ENCODE measurements around the gene GALNT2. TPM values are rescaled to one million over a fixed set of nuclear protein-coding genes. Genes with fewer than 3 reads are reported as not detected.

Gene GALNT2
- polyA plus RNA-seq, 1 donor: 47.1 TPM

DNA sequence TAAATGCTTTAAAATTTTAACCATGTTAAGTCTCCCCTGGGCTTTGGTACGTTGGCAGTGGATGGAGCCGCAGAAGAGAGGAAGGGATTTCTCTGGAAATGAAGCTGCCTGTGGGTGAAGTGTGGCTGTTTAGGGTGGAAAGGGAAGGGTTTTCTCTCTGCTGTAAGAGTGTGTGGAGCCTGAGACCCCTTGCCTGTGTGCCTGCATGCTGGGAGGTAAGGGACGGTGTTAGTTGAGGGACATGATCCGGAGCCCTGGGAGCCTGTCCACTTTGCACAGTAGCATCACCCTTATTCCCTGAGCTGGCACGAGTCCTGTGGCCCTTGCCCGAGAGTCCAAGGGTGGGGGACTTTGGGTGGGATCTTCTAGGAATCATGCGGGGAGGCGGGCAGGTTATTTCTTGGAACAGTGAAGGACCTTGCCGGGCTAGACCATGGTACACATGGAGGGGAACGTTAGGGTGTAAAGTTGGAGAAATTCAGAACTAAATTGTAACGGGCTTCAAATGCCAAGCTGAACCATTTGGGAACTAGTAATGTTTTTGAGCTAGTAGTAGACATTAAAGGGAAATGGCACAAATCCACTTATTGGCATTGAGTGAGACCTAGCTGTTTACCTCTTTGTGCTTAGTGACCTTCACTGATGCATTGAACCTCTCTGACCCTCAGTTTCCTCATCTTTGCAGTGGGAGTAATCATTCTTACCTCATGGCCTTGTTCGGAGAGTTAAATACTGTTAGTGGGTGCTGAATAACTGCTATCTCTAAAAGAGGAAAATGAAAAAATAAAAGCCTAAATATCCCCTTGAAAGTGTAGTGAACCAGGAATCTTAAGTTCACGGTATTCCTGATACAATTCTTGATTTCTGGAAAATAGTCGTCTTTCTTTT is 3.5 kb downstream of the GALNT2 start:
- no peak for DNase-seq
- Histone ChIP-seq H3K4me3 (ENCODE audit: low read length) (no peak overlapping the region), H3K27ac (ENCODE audit: low read length) (no peak overlapping the region), H3K4me1 (ENCODE audit: control insufficient read depth, insufficient read depth, low read length) (peaks cover 2% of the 10 kb centered on the region), H3K27me3 (ENCODE audit: control insufficient read depth, insufficient read depth, low read length) (no peaks in the 10 kb centered on the region), H3K36me3 (ENCODE audit: control insufficient read depth, insufficient read depth, low read length) (no peaks in the 10 kb centered on the region), H3K9me3 (ENCODE audit: control insufficient read depth, low read depth, low read length) (no peaks in the 10 kb centered on the region)
- WGBS (ENCODE audit: insufficient coverage, low lambda C conversion rate): 95% methylated on average over 4 of the region's 14 CpGs

DNA sequence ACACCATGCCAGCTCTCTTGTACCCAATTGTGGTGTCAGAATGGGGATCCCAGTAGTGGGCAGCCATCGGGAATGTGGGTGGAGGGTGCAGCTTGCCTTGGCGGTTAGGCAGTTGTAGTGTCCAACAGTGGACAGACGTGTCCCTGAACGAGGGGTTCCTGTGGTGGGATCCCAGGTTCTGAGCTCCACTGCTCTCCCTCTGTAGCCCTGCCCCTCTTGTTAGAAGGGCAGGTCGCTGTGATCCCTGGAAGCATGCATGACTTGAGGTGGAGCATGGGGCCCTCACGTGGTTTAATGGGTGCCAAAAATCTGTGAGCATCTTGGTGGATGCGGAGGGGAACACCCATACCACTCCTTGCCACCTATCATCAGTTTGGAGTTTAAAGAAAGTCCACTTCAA is 4.3 kb downstream of the GALNT2 start:
- no CpG with 5 or more reads among the region's 7 CpGs for WGBS (ENCODE audit: insufficient coverage, low lambda C conversion rate)
- Histone ChIP-seq H3K36me3 (ENCODE audit: control insufficient read depth, insufficient read depth, low read length) (peaks cover 1% of the 10 kb centered on the region), H3K27me3 (ENCODE audit: control insufficient read depth, insufficient read depth, low read length) (no peaks in the 10 kb centered on the region), H3K9me3 (ENCODE audit: control insufficient read depth, low read depth, low read length) (no peaks in the 10 kb centered on the region), H3K27ac (ENCODE audit: low read length) (no peak overlapping the region), H3K4me1 (ENCODE audit: control insufficient read depth, insufficient read depth, low read length) (peaks cover 2% of the 10 kb centered on the region), H3K4me3 (ENCODE audit: low read length) (no peak overlapping the region)
- no peak for DNase-seq

GRCh38 chr1:230072296-230072695 is 5.3 kb downstream of the GALNT2 start:
- no peak overlapping the region for H3K27ac ChIP-seq (ENCODE audit: low read length)
- peaks cover 2% of the 10 kb centered on the region for H3K4me1 ChIP-seq (ENCODE audit: control insufficient read depth, insufficient read depth, low read length)
- no peak for DNase-seq

GRCh38 chr1:230072866-230073265 is 5.8 kb downstream of the GALNT2 start:
- WGBS (ENCODE audit: insufficient coverage, low lambda C conversion rate): no CpG with 5 or more reads among the region's 1 CpG
- H3K27ac ChIP-seq (ENCODE audit: low read length): no peak overlapping the region
- DNase-seq: no peak
- H3K36me3 ChIP-seq (ENCODE audit: control insufficient read depth, insufficient read depth, low read length): peaks cover 2% of the 10 kb centered on the region
- H3K27me3 ChIP-seq (ENCODE audit: control insufficient read depth, insufficient read depth, low read length): no peaks in the 10 kb centered on the region
- peaks cover 2% of the 10 kb centered on the region for H3K4me1 ChIP-seq (ENCODE audit: control insufficient read depth, insufficient read depth, low read length)
- no peak overlapping the region for H3K4me3 ChIP-seq (ENCODE audit: low read length)
- H3K9me3 ChIP-seq (ENCODE audit: control insufficient read depth, low read depth, low read length): no peaks in the 10 kb centered on the region

More at GRCh38 chr1:230072296-230072695, 5.3 kb downstream of the GALNT2 start:
- Histone ChIP-seq H3K27me3 (ENCODE audit: control insufficient read depth, insufficient read depth, low read length) (no peaks in the 10 kb centered on the region), H3K36me3 (ENCODE audit: control insufficient read depth, insufficient read depth, low read length) (peaks cover 2% of the 10 kb centered on the region), H3K9me3 (ENCODE audit: control insufficient read depth, low read depth, low read length) (no peaks in the 10 kb centered on the region), H3K4me3 (ENCODE audit: low read length) (no peak overlapping the region)
- WGBS (ENCODE audit: insufficient coverage, low lambda C conversion rate): no CpG with 5 or more reads among the region's 6 CpGs

DNA sequence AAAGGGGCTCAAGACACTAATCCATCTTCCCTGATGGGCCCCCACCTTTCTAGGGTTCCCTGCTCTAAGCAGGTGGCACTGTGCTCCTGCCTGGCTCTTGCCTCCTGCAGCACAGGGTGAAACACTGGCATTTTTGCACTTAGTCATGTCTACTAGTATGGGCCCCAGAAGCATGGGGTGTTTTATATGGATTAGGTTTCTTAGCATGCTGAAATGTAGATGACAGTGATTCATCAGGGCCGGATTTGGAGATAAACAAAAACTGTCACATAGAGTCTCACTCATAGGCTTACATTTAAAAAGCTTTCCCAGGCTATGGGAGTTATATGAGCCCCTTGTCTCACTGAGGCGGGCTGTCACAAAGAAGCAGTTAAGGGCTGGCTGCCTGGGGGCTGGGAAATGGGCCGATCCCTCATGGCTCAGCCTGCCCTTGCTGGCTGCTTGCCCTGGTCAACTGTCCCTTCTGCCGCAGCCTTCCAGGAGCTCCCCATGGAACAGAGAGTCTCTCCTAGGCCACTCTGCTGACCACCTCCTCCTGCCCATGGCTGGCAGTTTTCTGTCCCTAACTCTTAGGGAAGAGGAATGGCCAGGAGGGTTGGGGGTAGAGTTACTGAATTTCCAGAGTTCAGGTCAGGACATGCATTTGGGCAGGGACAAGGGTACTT is 6.5 kb downstream of the GALNT2 start:
- Histone ChIP-seq H3K27ac (ENCODE audit: low read length) (no peak overlapping the region), H3K36me3 (ENCODE audit: control insufficient read depth, insufficient read depth, low read length) (peaks cover 2% of the 10 kb centered on the region), H3K4me3 (ENCODE audit: low read length) (no peak overlapping the region), H3K9me3 (ENCODE audit: control insufficient read depth, low read depth, low read length) (no peaks in the 10 kb centered on the region), H3K27me3 (ENCODE audit: control insufficient read depth, insufficient read depth, low read length) (no peaks in the 10 kb centered on the region), H3K4me1 (ENCODE audit: control insufficient read depth, insufficient read depth, low read length) (peaks cover 2% of the 10 kb centered on the region)
- no peak for DNase-seq
- WGBS (ENCODE audit: insufficient coverage, low lambda C conversion rate): no CpG with 5 or more reads among the region's 4 CpGs

DNA sequence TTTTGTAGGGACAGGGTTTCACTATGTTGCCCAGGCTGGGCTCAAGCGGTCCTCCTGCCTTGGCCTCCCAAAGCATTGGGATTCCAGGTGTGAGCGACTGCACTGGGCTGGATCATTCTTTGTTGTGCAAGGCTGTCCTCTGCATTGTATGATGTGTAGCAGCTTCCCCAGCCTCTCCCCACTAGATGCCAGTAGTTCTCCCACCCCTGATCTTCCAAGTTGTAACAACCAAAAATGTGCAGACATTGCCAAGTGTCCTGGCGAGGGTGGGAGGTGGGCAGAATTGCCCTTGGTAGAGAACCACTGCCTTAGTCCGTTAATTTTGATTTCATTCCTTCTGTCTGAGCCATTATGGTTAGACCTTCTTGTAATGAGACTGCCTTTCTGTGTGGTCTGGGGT is 7.2 kb downstream of the GALNT2 start:
- Histone ChIP-seq H3K9me3 (ENCODE audit: control insufficient read depth, low read depth, low read length) (no peaks in the 10 kb centered on the region), H3K27me3 (ENCODE audit: control insufficient read depth, insufficient read depth, low read length) (no peaks in the 10 kb centered on the region), H3K4me3 (ENCODE audit: low read length) (no peak overlapping the region), H3K4me1 (ENCODE audit: control insufficient read depth, insufficient read depth, low read length) (peaks cover 2% of the 10 kb centered on the region), H3K36me3 (ENCODE audit: control insufficient read depth, insufficient read depth, low read length) (peaks cover 2% of the 10 kb centered on the region), H3K27ac (ENCODE audit: low read length) (no peak overlapping the region)
- no peak for DNase-seq
- no CpG with 5 or more reads among the region's 4 CpGs for WGBS (ENCODE audit: insufficient coverage, low lambda C conversion rate)

GRCh38 chr1:230074762-230075161 is 7.7 kb downstream of the GALNT2 start:
- Histone ChIP-seq H3K4me3 (ENCODE audit: low read length) (no peak overlapping the region), H3K27ac (ENCODE audit: low read length) (no peak overlapping the region), H3K27me3 (ENCODE audit: control insufficient read depth, insufficient read depth, low read length) (no peaks in the 10 kb centered on the region), H3K4me1 (ENCODE audit: control insufficient read depth, insufficient read depth, low read length) (peaks cover 1% of the 10 kb centered on the region), H3K36me3 (ENCODE audit: control insufficient read depth, insufficient read depth, low read length) (peaks cover 2% of the 10 kb centered on the region), H3K9me3 (ENCODE audit: control insufficient read depth, low read depth, low read length) (no peaks in the 10 kb centered on the region)
- WGBS (ENCODE audit: insufficient coverage, low lambda C conversion rate): no CpG with 5 or more reads among the region's 2 CpGs
- no peak for DNase-seq

- DNase-seq: no peak
- H3K27ac ChIP-seq (ENCODE audit: low read length): no peak overlapping the region
- no peak overlapping the region for H3K4me3 ChIP-seq (ENCODE audit: low read length)
- no peaks in the 10 kb centered on the region for H3K9me3 ChIP-seq (ENCODE audit: control insufficient read depth, low read depth, low read length)
- 80% methylated on average over 1 of the region's 7 CpGs for WGBS (ENCODE audit: insufficient coverage, low lambda C conversion rate)
- H3K36me3 ChIP-seq (ENCODE audit: control insufficient read depth, insufficient read depth, low read length): peaks cover 2% of the 10 kb centered on the region
- no peaks in the 10 kb centered on the region for H3K4me1 ChIP-seq (ENCODE audit: control insufficient read depth, insufficient read depth, low read length)
- H3K27me3 ChIP-seq (ENCODE audit: control insufficient read depth, insufficient read depth, low read length): no peaks in the 10 kb centered on the region
Measured at GRCh38 chr1:230076121-230076520, 9.1 kb downstream of the GALNT2 start.

- 80% methylated on average over 1 of the region's 3 CpGs for WGBS (ENCODE audit: insufficient coverage, low lambda C conversion rate)
- Histone ChIP-seq H3K4me1 (ENCODE audit: control insufficient read depth, insufficient read depth, low read length) (no peaks in the 10 kb centered on the region), H3K27me3 (ENCODE audit: control insufficient read depth, insufficient read depth, low read length) (no peaks in the 10 kb centered on the region), H3K36me3 (ENCODE audit: control insufficient read depth, insufficient read depth, low read length) (peaks cover 2% of the 10 kb centered on the region), H3K9me3 (ENCODE audit: control insufficient read depth, low read depth, low read length) (no peaks in the 10 kb centered on the region), H3K4me3 (ENCODE audit: low read length) (no peak overlapping the region), H3K27ac (ENCODE audit: low read length) (no peak overlapping the region)
- no peak for DNase-seq
Measured at GRCh38 chr1:230077011-230077410, 10.0 kb downstream of the GALNT2 start.

- H3K27ac ChIP-seq (ENCODE audit: low read length): no peak overlapping the region
- H3K36me3 ChIP-seq (ENCODE audit: control insufficient read depth, insufficient read depth, low read length): peaks cover 2% of the 10 kb centered on the region
- no peaks in the 10 kb centered on the region for H3K4me1 ChIP-seq (ENCODE audit: control insufficient read depth, insufficient read depth, low read length)
- H3K4me3 ChIP-seq (ENCODE audit: low read length): no peak overlapping the region
- H3K27me3 ChIP-seq (ENCODE audit: control insufficient read depth, insufficient read depth, low read length): no peaks in the 10 kb centered on the region
- no peaks in the 10 kb centered on the region for H3K9me3 ChIP-seq (ENCODE audit: control insufficient read depth, low read depth, low read length)
- 100% methylated on average over 1 of the region's 12 CpGs for WGBS (ENCODE audit: insufficient coverage, low lambda C conversion rate)
- no peak for DNase-seq
Measured at GRCh38 chr1:230077436-230078213, 10.6 kb downstream of the GALNT2 start.
